AML-193 (cell line): ENCODE data around the gene PACSIN2.
"Not testable (repeated sequence)": the region's sequence is repeated elsewhere in the genome, so short reads cannot be mapped to it uniquely, and the experiment has no call there.

Source experiments
- DNase-seq, 2 experiments: peaks; one replicate each; lab custom pipeline; 2025; lab: John Stamatoyannopoulos, UW

Gene PACSIN2

GRCh38 chr22:42926104-42926503 lies 88.8 kb downstream of the PACSIN2 start:
- DNase-seq = no peak

DNA sequence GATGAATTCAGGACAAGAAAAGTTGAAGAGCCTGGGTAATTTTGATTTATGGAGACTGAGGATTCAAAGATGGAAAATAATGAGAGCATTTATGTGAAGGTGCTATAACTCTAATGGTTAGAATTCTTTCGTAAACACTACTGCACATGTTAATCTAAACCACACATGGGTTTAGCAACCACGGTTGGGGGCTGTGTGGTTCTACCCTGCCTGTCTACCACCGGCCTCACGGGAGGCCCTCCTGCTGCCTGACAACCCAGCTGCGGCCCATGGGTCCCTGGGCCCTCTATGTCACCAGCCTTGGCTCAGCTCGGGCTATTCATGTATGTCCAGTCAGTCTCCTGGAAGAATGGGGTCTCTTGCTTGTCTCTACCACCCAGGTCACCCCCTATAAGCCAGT lies 89.4 kb downstream of the PACSIN2 start:
- DNase-seq = no peak

GRCh38 chr22:42925031-42925430 lies 89.9 kb downstream of the PACSIN2 start:
- DNase-seq = not testable (repeated sequence)

GRCh38 chr22:42924436-42924835 lies 90.5 kb downstream of the PACSIN2 start:
- no peak for DNase-seq

DNA sequence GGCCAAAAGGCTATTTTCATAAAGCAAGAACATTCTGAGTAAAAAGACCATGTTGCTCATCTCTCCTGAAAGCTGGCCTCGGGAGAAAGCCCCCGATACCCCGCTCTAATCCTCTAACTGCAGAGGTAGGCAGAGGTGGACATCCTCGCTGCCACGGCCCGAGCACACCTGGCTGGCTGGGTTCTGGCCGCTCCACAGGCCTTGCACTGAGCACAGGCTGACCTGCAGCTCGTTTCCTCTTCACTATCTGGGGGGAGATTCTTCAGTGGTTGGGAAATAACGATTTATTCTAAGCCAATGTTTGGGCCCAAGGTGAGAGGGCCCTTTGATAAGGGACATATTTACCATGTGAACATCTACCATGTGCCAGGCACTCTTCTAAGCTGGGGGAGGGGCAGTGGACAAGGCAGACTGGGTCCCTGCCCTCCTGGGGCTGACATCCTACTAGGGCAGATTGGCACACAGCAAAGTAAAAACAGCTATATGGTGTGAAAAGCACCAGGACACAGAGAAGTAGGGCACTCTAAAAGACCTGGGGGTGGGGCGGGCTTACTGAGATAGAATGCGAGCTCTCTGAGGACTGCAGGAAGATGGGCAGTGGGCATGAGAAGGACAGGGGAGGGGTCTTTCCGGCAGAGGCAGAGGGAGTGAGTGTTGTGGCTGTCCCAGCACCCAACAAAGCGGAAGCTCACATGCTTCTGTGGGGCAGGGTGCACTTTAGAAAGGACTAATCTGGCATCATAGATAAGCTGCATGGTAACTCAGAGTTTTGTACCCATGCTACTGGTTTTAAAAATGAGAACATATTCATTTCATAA lies 92.4 kb downstream of the PACSIN2 start:
- peak; percentile 8 to 19 for DNase-seq

DNA sequence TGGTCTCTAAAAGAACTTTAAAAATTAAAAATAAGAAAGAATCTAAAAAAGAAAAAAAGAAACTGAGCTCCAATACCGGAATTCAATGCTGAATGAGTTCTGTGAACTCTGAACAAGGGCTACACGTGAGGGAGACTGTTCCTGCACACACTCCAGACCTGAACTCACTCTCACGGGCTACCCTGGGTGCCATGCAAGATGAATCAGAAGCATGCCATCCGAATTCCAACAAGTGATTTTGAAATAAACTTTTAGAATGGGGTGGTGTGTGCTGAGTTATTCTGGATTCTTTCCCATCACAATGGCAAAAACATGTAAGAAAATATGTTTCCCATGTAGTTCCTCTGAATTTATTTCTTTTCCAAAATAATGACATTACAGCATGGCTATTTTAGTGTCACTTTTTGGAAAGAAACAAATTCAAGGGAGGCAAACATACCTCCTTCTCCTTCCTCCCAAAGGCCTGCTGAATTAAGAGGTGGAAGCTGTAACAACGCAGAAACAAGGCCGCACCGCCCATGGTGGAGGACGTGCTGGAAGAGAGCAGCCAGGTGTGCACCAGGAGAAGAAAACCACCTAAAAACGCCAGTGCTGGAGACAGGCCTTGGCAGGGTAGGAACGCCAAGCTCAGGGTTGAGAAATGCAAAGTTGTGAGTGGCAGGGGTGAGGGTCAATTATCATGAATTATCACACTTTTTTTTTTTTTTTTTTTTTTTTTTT lies 94.7 kb downstream of the PACSIN2 start:
- no peak for DNase-seq

GRCh38 chr22:42919199-42919598 lies 95.8 kb downstream of the PACSIN2 start:
- no peak for DNase-seq

GRCh38 chr22:42918500-42918899 lies 96.4 kb downstream of the PACSIN2 start:
- no peak for DNase-seq

- not testable (repeated sequence) for DNase-seq
These were observed 97.6 kb downstream of the PACSIN2 start for GRCh38 chr22:42917358-42917757.

- no peak for DNase-seq
These were observed 98.8 kb downstream of the PACSIN2 start for GRCh38 chr22:42915980-42916765.

DNA sequence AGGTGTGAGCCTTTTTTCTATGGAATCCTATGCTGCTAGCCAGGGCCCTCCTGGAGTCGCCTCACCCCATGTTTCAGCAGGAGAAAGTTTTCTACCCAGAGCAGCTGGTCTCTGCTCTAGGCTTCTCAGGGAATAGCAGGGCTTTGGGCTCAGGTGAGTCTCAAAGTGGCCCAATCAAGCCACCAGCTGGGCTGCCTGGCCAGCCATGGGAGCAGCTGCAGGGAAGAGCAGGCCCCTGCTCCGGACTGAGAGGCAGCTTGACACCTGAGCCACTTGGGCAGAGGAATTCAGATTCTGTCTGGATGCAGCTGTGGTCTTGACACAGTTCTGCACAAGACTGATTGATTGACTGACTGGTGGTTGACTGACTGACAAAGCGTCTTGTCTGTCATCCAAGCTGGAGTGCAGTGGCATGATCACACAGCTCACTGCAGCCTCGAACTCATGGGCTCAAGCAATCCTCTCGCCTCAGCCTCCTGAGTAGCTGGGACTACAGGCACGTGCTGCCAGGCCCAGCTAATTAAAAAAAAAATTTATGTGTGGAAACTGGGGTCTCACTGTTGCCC lies 100.4 kb downstream of the PACSIN2 start:
- DNase-seq = no peak

GRCh38 chr22:42913874-42914510 lies 101.0 kb downstream of the PACSIN2 start:
- DNase-seq = no peak

DNA sequence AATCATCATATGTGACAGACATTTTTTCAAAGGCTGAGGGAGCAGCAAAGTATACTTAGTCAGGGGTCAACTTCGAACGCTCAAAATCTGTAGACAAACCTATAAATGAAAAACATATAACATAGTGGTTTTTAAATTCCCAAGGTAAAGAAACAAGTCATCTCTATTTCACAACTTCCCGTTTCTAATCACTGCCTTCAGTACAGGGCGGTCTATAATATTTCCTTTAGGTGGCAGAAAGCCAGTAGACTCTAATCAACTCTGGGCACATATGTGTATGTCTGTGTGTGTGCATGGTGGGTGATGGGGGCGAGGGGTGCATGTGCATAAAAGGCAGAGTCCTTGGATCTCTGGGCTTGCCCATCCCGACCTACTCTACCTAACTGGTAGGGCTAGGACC lies 102.9 kb downstream of the PACSIN2 start:
- DNase-seq = peak; percentile 74 to 81

DNA sequence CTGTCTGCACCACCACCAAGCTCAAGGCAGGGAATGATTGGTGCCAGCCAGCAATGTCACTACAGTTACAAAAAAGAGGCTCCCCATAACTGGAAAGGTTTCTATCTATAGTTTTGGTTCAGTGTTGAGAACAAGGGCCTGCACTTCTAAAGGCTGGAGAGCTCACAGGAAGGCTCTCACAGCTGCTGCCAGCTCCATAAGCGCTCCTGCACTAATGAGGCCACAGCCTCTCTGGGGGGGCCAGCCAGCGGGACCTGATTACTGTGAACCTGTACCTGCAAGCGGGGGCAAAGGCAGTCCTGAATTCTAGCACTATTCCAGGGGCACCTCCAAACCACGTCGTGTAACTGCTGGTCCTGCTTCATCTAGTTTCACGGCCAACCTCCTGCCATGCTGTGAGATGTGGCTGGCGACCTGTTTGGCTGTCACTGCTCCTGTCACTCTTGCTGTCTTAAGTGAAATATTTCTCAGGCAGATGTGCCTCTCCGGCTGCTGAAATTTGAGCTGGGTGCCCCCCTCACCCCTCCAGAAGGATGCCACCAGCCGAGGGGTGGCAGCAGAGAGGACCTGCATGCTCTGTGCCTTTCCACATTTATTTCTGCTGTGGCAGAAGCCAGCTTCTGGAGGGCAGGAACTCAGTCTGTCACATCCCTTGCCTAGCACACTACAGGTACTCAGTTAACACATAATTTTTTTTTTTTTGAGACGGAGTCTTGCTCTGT lies 104.6 kb downstream of the PACSIN2 start:
- DNase-seq = no peak

DNA sequence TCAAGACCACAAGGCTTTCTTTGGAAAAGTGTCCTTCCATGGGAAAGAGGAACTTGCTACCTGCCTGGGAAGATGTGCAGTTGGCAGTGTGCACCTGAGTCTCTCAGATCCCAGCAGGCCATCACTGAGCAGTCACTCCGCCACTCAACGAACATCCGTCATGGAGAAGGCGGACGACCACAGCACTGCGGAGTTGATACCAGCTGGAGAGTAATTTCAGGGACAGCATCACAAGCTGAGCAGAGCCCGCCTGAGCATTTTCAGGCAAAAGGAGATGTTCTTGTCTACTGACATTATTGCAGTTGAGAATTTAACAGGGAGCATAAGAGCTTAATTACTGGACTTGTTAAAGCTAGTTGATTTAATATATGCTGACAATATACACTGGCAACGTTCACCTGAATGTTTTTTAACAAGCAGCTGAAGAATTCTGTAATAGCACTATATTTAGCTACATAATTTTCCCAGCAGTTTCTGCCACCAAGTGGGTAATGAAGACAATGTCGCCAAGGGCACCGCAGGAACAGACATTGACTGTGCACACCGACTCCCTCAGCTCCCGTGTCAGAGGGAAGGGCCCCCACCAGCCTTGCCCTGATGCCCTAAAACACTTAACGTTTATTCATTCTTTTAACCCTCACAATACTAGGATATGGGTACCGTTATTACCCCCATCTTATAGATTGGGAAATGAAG lies 105.4 kb downstream of the PACSIN2 start:
- no peak for DNase-seq

DNA sequence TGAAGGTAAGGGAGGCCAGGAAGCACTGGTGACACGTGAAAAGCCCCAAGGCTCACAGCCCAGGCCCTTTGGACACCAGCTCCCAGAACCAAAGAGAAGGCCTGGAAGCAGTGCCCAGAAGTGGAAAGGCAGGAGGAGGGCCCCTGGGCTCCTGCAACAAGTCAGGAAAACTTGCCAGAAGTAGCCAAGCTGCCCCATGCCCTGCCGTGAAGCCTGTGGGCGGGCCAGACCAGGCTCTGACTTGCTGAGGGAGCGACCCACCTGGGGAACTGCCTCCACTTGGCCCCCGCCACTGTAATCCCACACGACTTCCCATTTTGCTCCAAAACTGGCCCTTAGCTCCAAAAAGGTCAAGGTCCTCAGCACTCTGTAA lies 106.6 kb downstream of the PACSIN2 start:
- DNase-seq = no peak

DNA sequence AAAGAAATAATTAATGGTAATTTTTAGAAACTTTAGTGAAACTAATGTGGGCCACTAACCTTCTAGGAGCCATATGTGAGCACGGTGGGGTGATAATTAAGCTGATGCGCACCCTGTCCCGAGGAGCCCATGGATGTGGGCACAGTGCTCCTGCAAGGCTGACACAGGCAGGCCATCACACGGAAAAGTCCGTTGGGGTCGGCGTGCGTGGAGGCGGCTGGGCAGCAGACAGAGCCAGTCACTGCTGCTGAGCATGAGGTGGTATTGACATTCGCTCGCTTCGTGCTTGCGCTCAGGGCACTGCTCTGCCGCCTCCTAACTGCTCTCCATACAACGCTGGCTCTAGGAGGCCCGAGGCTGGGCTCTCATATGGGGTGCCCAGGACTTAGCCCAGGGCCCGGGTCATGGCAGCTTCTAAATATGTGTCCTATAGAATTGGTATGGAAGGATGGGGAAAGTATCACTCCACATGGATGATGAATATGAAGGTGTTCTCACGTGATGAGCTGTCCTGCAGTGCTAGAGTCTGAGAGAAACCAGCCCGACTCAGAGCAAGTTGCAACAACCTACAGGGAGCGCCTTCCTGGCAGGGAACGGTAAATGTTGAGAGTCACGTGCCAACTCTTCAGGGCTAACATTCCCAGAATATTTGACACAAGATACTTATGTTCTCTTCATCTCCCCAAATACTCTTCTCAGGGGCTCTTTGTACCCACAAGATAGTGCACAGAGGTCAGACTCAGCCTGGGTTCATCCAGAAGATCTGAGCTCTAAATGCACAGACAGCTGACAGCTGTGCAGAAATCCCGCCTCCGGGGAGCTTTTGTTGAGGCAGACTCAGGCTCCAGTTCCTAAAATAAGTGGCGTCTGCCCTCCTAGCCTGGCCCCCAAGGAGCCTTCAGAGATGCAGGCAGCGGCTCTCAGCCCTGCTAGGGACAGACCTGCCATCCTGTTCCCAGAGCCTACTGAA lies 107.3 kb downstream of the PACSIN2 start:
- no peak for DNase-seq

GRCh38 chr22:42906605-42907348 lies 108.2 kb downstream of the PACSIN2 start:
- DNase-seq = no peak
